Testis (tissue), 3 donors: ENCODE results near the gene AQP9. TPM values are rescaled to one million over a fixed set of nuclear protein-coding genes. Genes with fewer than 3 reads are reported as not detected.

Experiments used
- DNase-seq: peaks from one replicate; pipeline ENCODE4 v3.0.0-alpha.2; 2019
- H3K27ac ChIP-seq, 2 donors: fragments of 200-600 bp; sonication (generic); one replicate each; pipeline ENCODE4 v1.5.1; 2019
- H3K27me3 ChIP-seq: fragments of 200-600 bp; sonication (generic); one replicate; pipeline ENCODE4 v1.5.1; 2019
- H3K36me3 ChIP-seq: fragments of 200-600 bp; sonication (generic); one replicate; pipeline ENCODE4 v1.5.1; 2017; ENCODE audit warnings: low read depth; ENCODE audit errors: missing control alignments
- H3K4me1 ChIP-seq: fragments of 200-600 bp; sonication (generic); one replicate; pipeline ENCODE4 v1.5.1; 2019
- H3K4me3 ChIP-seq, 2 donors: fragments of 200-600 bp; sonication (generic); one replicate each; pipeline ENCODE4 v1.5.1; 2017 to 2019
- H3K9me3 ChIP-seq: fragments of 200-600 bp; sonication (generic); one replicate; pipeline ENCODE4 v1.5.1; 2017
- CTCF ChIP-seq, 3 experiments: fragments of 450-650 bp in 2 of 3; fragments of 200-600 bp in 1 of 3; sonication (generic) in 1 of 3; IDR thresholded peaks; one replicate each; pipeline ENCODE4 v1.5.1; 2016 to 2019; ENCODE audit warnings: antibody characterized with exemption in 3 of 3, mild to moderate bottlenecking in 2 of 3, moderate library complexity in 1 of 3
- POLR2A ChIP-seq: fragments of 450-650 bp; IDR thresholded peaks from one replicate; pipeline ENCODE4 v1.6.1; 2017; ENCODE audit warnings: antibody characterized with exemption, mild to moderate bottlenecking, moderate library complexity
- WGBS, 2 donors: methylation state at CpG; one replicate each; pipeline ENCODE4 v1.1.5; 2018; 5-methylcytosine and 5-hydroxymethylcytosine counted together
- intact Hi-C: fragments of 100-400 bp; cut with DNase I; formaldehyde crosslinking; loops from one replicate; pipeline ENCODE4 v1.15.1; 2023; ENCODE audit warnings: low total_unique reads
- polyA plus RNA-seq: library from polyadenylated mRNA; stranded (reverse); fragments of 350-450 nt; fragmentation: Illumina TruSeq; extraction: RNeasy Lipid Tissue Mini Kit (QIAGEN cat#74804); gene quantifications from one replicate; pipeline ENCODE4 v1.2.3, GENCODE V29; 2014; ENCODE audit warnings: low read depth, low replicate concordance; ENCODE audit not compliant: insufficient read depth
- total RNA-seq, 2 donors: library from RNA; depleted of rRNA; stranded (reverse); fragments of >200 nt; gene quantifications; one replicate each; pipeline ENCODE4 v1.2.3, GENCODE V29; 2016

AQP9 gene
- total and polyA plus RNA-seq, 3 donors from 2014 or later: 0.16 to 3.1 TPM; not detected in 1

GRCh38 chr15:58142827-58143461 is 4.8 kb downstream of the AQP9 start:
- intact Hi-C loops: no loop called here
- WGBS, 2 donors: 83% methylated on average over 6 of the region's 6 CpGs
- Histone ChIP-seq H3K4me3 (no peak overlapping the region), H3K27ac (no peak overlapping the region), H3K9me3 (no peaks in the 10 kb centered on the region), H3K4me1 (no peaks in the 10 kb centered on the region), H3K36me3 (no peaks in the 10 kb centered on the region), H3K27me3 (no peaks in the 10 kb centered on the region)
- no peak for DNase-seq
- TF ChIP-seq POLR2A: no peak
- no peak for TF ChIP-seq CTCF (IDR thresholded peaks at IDR 0.05)

- H3K27ac ChIP-seq: no peak overlapping the region
- H3K9me3 ChIP-seq: no peaks in the 10 kb centered on the region
- intact Hi-C loops: no loop called here
- H3K4me1 ChIP-seq: no peaks in the 10 kb centered on the region
- H3K27me3 ChIP-seq: no peaks in the 10 kb centered on the region
- DNase-seq: no peak
- H3K4me3 ChIP-seq: no peak overlapping the region
- no peaks in the 10 kb centered on the region for H3K36me3 ChIP-seq
- no peak for TF ChIP-seq POLR2A
- no peak for TF ChIP-seq CTCF (IDR thresholded peaks at IDR 0.05)
Observed at GRCh38 chr15:58145606-58146005, 7.4 kb downstream of the AQP9 start.

GRCh38 chr15:58146211-58146610 is 8.0 kb downstream of the AQP9 start:
- WGBS, 2 donors: 79 to 82% methylated on average over 4 of the region's 4 CpGs
- Histone ChIP-seq H3K4me3 (no peak overlapping the region), H3K36me3 (no peaks in the 10 kb centered on the region), H3K27me3 (no peaks in the 10 kb centered on the region), H3K9me3 (no peaks in the 10 kb centered on the region), H3K27ac (no peak overlapping the region), H3K4me1 (no peaks in the 10 kb centered on the region)
- intact Hi-C loops: no loop called here
- TF ChIP-seq POLR2A: no peak
- no peak for TF ChIP-seq CTCF (IDR thresholded peaks at IDR 0.05)
- DNase-seq: no peak

GRCh38 chr15:58146749-58147148 is 8.6 kb downstream of the AQP9 start:
- 72 to 89% methylated on average over 7 of the region's 7 CpGs for WGBS, 2 donors
- no peak for DNase-seq
- TF ChIP-seq POLR2A (no peak), CTCF (IDR thresholded peaks at IDR 0.05) (no peak)

GRCh38 chr15:58147171-58147611 is 9.0 kb downstream of the AQP9 start:
- TF ChIP-seq POLR2A: no peak
- TF ChIP-seq CTCF (IDR thresholded peaks at IDR 0.05): no peak
- H3K27ac ChIP-seq: no peak overlapping the region
- 83 to 84% methylated on average over 5 of the region's 5 CpGs for WGBS, 2 donors
- no peaks in the 10 kb centered on the region for H3K36me3 ChIP-seq
- H3K9me3 ChIP-seq: no peaks in the 10 kb centered on the region
- H3K4me3 ChIP-seq: no peak overlapping the region
- no peak for DNase-seq
- intact Hi-C loops: no loop called here
- no peaks in the 10 kb centered on the region for H3K4me1 ChIP-seq
- H3K27me3 ChIP-seq: no peaks in the 10 kb centered on the region

More at GRCh38 chr15:58146749-58147148, 8.6 kb downstream of the AQP9 start:
- H3K36me3 ChIP-seq: no peaks in the 10 kb centered on the region
- H3K27me3 ChIP-seq: no peaks in the 10 kb centered on the region
- intact Hi-C loops: no loop called here
- H3K9me3 ChIP-seq: no peaks in the 10 kb centered on the region
- H3K27ac ChIP-seq: no peak overlapping the region
- no peak overlapping the region for H3K4me3 ChIP-seq
- no peaks in the 10 kb centered on the region for H3K4me1 ChIP-seq
